KMS-11 (cell line): ENCODE results near the gene ARFGEF2.

Experiments used
- H2AFZ ChIP-seq: fragments of 200-600 bp; sonication (generic); 2 replicates; pipeline ENCODE4 v1.6.1; 2016; ENCODE audit warnings: antibody characterized with exemption, mixed run types, low read depth
- H3K27ac ChIP-seq: fragments of 200-600 bp; sonication (generic); 2 replicates; pipeline ENCODE4 v1.6.1; 2016; ENCODE audit warnings: mild to moderate bottlenecking, mixed run types
- H3K27me3 ChIP-seq: fragments of 200-600 bp; sonication (generic); 2 replicates; pipeline ENCODE4 v1.6.1; 2017; ENCODE audit warnings: mild to moderate bottlenecking, low read depth, mixed run types, moderate library complexity; ENCODE audit not compliant: insufficient read depth
- H3K36me3 ChIP-seq: fragments of 200-600 bp; sonication (generic); 2 replicates; pipeline ENCODE4 v1.6.1; 2017; ENCODE audit warnings: mild to moderate bottlenecking, mixed run types; ENCODE audit not compliant: insufficient read depth
- H3K4me1 ChIP-seq: fragments of 200-600 bp; sonication (generic); 2 replicates; pipeline ENCODE4 v1.6.1; 2016; ENCODE audit warnings: mild to moderate bottlenecking, low read depth, mixed run types; ENCODE audit not compliant: poor library complexity, severe bottlenecking
- H3K4me2 ChIP-seq: fragments of 200-600 bp; sonication (generic); 2 replicates; pipeline ENCODE4 v1.7.0; 2016; ENCODE audit warnings: mild to moderate bottlenecking, mixed run types
- H3K4me3 ChIP-seq: fragments of 200-600 bp; sonication (generic); IDR thresholded peaks from 2 replicates; pipeline ENCODE4 v1.6.1; 2017; ENCODE audit warnings: low read depth, low read length, mixed read lengths; ENCODE audit not compliant: insufficient read depth
- H3K79me2 ChIP-seq: fragments of 200-600 bp; sonication (generic); 2 replicates; pipeline ENCODE4 v1.6.1; 2016; ENCODE audit warnings: low read depth, mixed run types; ENCODE audit not compliant: insufficient read depth
- H3K9ac ChIP-seq: fragments of 200-600 bp; sonication (generic); 2 replicates; pipeline ENCODE4 v1.6.1; 2016; ENCODE audit warnings: mild to moderate bottlenecking, mixed run types
- H4K20me1 ChIP-seq: fragments of 200-600 bp; sonication (generic); 2 replicates; pipeline ENCODE4 v1.6.1; 2016; ENCODE audit warnings: mild to moderate bottlenecking, mixed run types; ENCODE audit not compliant: insufficient read depth
- TF ChIP-seq, protein P1 (sequence below): fragments of 200-600 bp; sonication (generic); conservative IDR thresholded peaks from 2 replicates; pipeline ENCODE4 v1.6.1; 2017; ENCODE audit warnings: low read depth, mild to moderate bottlenecking, antibody characterized with exemption, low read length, moderate library complexity, mixed read lengths

The ARFGEF2 gene

DNA sequence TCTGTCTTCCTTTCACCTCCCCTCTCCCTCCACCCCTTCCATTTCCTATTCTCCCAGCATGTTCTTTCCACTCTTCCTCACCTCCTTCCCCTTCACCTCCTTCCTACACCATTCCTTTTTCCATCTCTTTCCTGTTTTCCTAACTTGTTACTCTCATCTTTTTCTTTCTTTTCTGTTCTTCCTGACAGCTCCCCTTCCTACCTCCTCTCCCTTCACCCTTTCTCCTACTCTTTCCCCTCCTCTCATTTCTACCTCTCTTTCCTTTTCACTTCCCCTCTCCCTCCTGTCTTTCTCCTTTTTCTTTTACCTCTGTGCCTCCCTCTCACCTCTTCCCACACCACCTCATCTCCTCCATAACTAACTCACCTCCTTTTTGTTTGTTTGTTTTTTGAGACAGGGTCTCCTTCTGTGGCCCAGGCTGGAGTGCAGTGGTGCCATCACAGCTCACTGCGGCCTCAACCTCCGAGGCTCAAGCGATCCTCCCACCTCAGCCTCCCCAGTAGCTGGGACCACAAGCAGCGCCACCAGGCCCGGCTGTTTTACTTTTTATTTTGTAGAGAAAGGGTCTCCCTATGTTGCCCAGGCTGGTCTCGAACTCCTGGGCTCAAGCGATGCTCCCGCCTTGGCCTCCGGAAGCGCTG is 864 bp upstream of the ARFGEF2 start:
- Histone ChIP-seq H3K27ac (peak overlapping the region; percentile 85), H3K4me2 (peak overlapping the region; percentile 74), H3K9ac (peak overlapping the region; percentile 91), H3K4me3 (no peak overlapping the region), H3K4me1 (peaks cover 44% of the 10 kb centered on the region), H3K36me3 (no peaks in the 10 kb centered on the region), H3K79me2 (peaks cover 36% of the 10 kb centered on the region), H2AFZ (peak overlapping the region; percentile 76), H3K27me3 (no peaks in the 10 kb centered on the region), H4K20me1 (no peaks in the 10 kb centered on the region; the same call in 1 of the 2 replicates)
- TF ChIP-seq, protein P1, sequence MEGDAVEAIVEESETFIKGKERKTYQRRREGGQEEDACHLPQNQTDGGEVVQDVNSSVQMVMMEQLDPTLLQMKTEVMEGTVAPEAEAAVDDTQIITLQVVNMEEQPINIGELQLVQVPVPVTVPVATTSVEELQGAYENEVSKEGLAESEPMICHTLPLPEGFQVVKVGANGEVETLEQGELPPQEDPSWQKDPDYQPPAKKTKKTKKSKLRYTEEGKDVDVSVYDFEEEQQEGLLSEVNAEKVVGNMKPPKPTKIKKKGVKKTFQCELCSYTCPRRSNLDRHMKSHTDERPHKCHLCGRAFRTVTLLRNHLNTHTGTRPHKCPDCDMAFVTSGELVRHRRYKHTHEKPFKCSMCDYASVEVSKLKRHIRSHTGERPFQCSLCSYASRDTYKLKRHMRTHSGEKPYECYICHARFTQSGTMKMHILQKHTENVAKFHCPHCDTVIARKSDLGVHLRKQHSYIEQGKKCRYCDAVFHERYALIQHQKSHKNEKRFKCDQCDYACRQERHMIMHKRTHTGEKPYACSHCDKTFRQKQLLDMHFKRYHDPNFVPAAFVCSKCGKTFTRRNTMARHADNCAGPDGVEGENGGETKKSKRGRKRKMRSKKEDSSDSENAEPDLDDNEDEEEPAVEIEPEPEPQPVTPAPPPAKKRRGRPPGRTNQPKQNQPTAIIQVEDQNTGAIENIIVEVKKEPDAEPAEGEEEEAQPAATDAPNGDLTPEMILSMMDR = no peak

DNA sequence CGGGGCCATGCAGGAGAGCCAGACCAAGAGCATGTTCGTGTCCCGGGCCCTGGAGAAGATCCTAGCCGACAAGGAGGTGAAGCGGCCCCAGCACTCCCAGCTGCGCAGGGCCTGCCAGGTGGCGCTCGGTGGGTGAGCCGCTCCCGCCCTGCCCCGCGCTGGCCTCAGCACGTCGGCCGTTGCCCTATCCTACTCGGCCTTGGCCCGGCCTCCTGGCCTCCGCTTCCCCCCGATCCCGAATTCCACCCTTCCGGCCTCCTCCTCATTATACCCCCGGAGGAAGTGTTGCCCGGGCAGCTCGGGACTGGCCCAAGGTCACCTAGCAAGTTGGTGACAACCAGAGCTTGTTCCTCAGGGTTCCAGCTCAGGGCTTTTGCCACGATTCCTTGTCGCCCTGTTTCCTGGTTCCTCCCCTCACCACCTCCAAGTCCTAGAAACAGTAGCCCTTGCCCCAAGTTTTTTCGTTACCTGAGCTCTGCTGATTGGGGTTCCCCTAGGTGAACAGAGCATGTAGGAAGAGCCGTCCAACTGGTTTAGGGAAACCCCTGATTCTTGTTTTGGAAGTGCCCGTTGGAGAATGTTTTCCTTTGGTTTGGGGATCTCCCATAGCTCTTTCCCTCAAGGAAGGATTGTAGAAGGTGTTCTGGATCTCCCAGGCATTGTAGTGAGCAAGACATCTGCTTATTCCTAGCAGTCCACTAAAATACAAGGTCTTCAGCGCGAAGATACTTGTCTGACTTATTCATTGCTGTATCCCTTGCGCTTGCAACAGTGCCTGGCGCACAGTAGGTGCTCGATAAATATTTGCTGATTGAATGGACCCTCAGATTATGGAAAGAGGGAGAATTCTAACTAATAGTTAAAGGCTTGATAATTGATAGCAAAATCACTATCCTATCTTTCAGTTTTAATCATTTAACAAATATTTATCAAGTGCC is 641 bp downstream of the ARFGEF2 start:
- Histone ChIP-seq H3K27ac (peak overlapping the region; percentile 85), H3K79me2 (peaks cover 51% of the 10 kb centered on the region), H3K4me1 (peaks cover 52% of the 10 kb centered on the region)

DNA sequence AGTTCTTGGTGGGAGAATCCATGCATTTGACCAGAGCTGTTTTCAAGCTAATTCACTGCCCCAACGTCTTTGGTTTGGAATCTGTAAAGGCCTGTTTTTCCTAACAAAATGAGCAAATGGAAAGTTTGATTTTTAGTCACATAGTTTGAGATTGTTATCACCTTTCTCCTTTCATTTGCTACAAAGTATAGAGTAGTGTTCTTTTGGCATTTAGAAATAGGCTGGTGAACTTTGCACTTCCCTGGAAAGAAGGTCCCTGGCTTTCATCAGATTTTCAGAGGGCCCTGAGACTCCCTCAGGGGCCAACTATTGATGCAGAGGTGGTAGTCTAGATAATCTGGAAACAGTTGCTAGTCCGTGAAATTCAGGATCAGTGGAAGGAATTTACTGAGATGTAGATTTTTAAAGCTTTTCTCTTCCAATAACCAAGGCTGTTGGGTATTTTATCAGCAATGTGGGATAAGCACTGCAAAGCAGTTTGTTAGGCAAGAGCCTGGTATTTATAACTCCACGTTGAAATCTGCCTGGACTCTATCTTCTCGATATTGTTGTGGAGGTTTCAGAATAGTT is 1.7 kb downstream of the ARFGEF2 start:
- TF ChIP-seq, protein P1 = no peak
- Histone ChIP-seq H3K9ac (no peak overlapping the region), H3K27ac (peak overlapping the region; percentile 85; the same call in 1 of the 2 replicates), H4K20me1 (no peaks in the 10 kb centered on the region; the same call in 1 of the 2 replicates), H3K27me3 (no peaks in the 10 kb centered on the region), H3K4me1 (peaks cover 52% of the 10 kb centered on the region), H2AFZ (no peak overlapping the region), H3K36me3 (no peaks in the 10 kb centered on the region), H3K4me2 (peak overlapping the region; percentile 85), H3K79me2 (peaks cover 60% of the 10 kb centered on the region), H3K4me3 (no peak overlapping the region)

More for the DNA sequence above, 641 bp downstream of the ARFGEF2 start:
- Histone ChIP-seq H3K27me3 (no peaks in the 10 kb centered on the region), H4K20me1 (no peaks in the 10 kb centered on the region; the same call in 1 of the 2 replicates), H3K4me3 (no peak overlapping the region), H2AFZ (peak overlapping the region; percentile 76), H3K36me3 (no peaks in the 10 kb centered on the region), H3K4me2 (peak overlapping the region; percentile 85), H3K9ac (peak overlapping the region; percentile 91)
- TF ChIP-seq, protein P1 = no peak

DNA sequence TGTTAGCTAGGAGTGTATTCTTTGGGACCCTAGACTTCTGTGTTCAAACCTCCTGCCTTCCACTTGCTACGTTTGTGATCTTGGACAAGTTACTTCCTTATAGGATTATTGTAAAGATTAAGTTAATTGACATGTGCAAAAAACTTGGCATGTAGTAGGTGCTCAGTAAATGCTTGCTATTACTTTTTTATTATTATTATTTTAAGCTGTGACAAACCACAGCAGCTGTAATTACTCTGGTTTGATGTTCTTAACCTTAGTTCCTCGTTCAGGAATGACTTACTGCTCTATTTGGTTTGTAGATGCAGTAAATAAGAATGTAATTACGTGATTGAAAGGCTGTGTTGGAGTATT is 3.2 kb downstream of the ARFGEF2 start:
- H3K27ac ChIP-seq = peak overlapping the region; percentile 42; the same call in 1 of the 2 replicates
- peak overlapping the region; percentile 85 for H3K4me2 ChIP-seq
- TF ChIP-seq, protein P1 = no peak
- no peak overlapping the region; the same call in 1 of the 2 replicates for H3K9ac ChIP-seq
- peaks cover 63% of the 10 kb centered on the region for H3K4me1 ChIP-seq
- H2AFZ ChIP-seq = no peak overlapping the region
- H3K79me2 ChIP-seq = peaks cover 73% of the 10 kb centered on the region
- no peaks in the 10 kb centered on the region for H3K36me3 ChIP-seq
- H4K20me1 ChIP-seq = peaks cover 7% of the 10 kb centered on the region; the same call in 1 of the 2 replicates
- no peak overlapping the region for H3K4me3 ChIP-seq
- no peaks in the 10 kb centered on the region for H3K27me3 ChIP-seq
